Kidney (tissue), 14 donors: ENCODE results near the gene TMEM44. TPM values are rescaled to one million over a fixed set of nuclear protein-coding genes. Genes with fewer than 3 reads are reported as not detected.

Experiments used
- DNase-seq, 5 donors: peaks; one replicate each; pipeline ENCODE4 v3.0.0-alpha.2; 2013 to 2020
- FAIRE-seq: peaks from 2 replicates; lab custom pipeline; 2012; peaks lifted over from hg19 to GRCh38; lab: Jason Lieb, UNC
- H3K27ac ChIP-seq, 2 donors: one replicate each; pipeline ENCODE4 v1.7.0; 2013; ENCODE audit warnings: low read depth in 2 of 2, low read length in 2 of 2, inconsistent platforms in 1 of 2
- H3K27me3 ChIP-seq: one replicate; pipeline ENCODE4 v1.7.1; 2013; ENCODE audit warnings: low read length, inconsistent platforms; ENCODE audit not compliant: control insufficient read depth, insufficient read depth
- H3K36me3 ChIP-seq, 3 donors: one replicate each; pipeline versions ENCODE4 v1.7.0 to v1.7.1; 2013; ENCODE audit warnings: low read length in 3 of 3, control low read depth in 1 of 3, inconsistent platforms in 1 of 3; ENCODE audit not compliant: insufficient read depth in 3 of 3, control insufficient read depth in 2 of 3
- H3K4me1 ChIP-seq, 3 donors: one replicate each; pipeline versions ENCODE4 v1.7.0 to v1.7.1; 2013; ENCODE audit warnings: low read length in 3 of 3, inconsistent platforms in 1 of 3, low read depth in 1 of 3; ENCODE audit not compliant: control insufficient read depth in 2 of 3, insufficient read depth in 2 of 3
- H3K4me3 ChIP-seq, 3 donors: one replicate each; pipeline versions ENCODE4 v1.7.0 to v1.8.1; 2013; ENCODE audit warnings: low read length in 3 of 3, control low read depth in 1 of 3, inconsistent platforms in 1 of 3
- H3K9ac ChIP-seq, 3 donors: one replicate each; pipeline versions ENCODE4 v1.7.0 to v1.7.1; 2013; ENCODE audit warnings: low read length in 3 of 3, control low read depth in 1 of 3, inconsistent platforms in 1 of 3
- H3K9me3 ChIP-seq, 3 donors: one replicate each; pipeline versions ENCODE4 v1.7.0 to v1.7.1; 2013; ENCODE audit warnings: low read length in 3 of 3, control low read depth in 1 of 3, inconsistent platforms in 1 of 3; ENCODE audit not compliant: control insufficient read depth in 2 of 3, insufficient read depth in 1 of 3
- intact Hi-C: fragments of 100-400 bp; cut with DNase I; formaldehyde crosslinking; loops from one replicate; pipeline ENCODE4 v1.11.1; 2022
- polyA plus RNA-seq: library from polyadenylated mRNA; stranded (reverse); fragments of 350-450 nt; fragmentation: Illumina TruSeq; extraction: RNeasy Lipid Tissue Mini Kit (QIAGEN cat#74804); gene quantifications from one replicate; pipeline ENCODE4 v1.2.3, GENCODE V29; 2014; ENCODE audit warnings: low read depth, low replicate concordance; ENCODE audit not compliant: insufficient read depth
- total RNA-seq: library from RNA; stranded (reverse); fragmentation: NEBNext Ultra II Directional; extraction: Animal tissue kit (Norgen Biotek cat#: 25700); gene quantifications from one replicate; pipeline ENCODE4 v1.2.1, GENCODE V29; 2021
- TF ChIP-seq, protein P1 (sequence below): IDR thresholded peaks from 3 replicates; pipeline ENCODE4 v1.5.1; 2012; ENCODE audit warnings: mild to moderate bottlenecking, moderate library complexity, borderline replicate concordance; ENCODE audit not compliant: insufficient read depth; ENCODE audit errors: extremely low read depth
- donor health status: control.
- donor health status: control.
- donor health status: control.
- donor health status: control.
- donor health status: control.
- donor health status: DM: yes; HTN: yes; CAD: no.
- donor health status: Normal renal cell carcinoma (clear cell type).

The TMEM44 gene
- total and polyA plus RNA-seq, 2 donors from 2014 or later: 7.0 to 15.7 TPM

DNA sequence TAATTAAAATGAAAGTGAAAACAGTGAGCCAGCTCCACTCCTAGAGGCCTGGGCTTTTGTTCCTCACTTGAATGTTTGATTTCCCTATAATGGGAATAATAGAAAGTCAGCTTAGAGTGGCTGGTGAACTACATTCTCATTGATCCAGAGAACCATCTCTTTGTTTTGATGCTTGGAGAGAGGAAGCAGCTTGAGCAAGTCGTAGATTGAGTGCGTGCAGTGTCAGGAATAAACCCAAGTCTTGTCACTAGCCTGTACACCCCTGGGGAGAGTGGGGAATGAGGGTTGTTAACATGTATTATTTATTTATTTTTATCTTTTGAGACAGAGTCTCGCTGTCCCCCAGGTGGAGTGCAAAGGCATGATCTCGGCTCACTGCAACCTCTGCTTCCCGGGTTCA is 39.7 kb upstream of the TMEM44 start:
- Histone ChIP-seq H3K27me3 (no peaks in the 10 kb centered on the region), H3K9me3 (no peaks in the 10 kb centered on the region), H3K27ac (peak overlapping the region; percentile 89 to 90), H3K4me1 (peaks cover 0 to 11% (median 8%) of the 10 kb centered on the region in 3 donors), H3K36me3 (peaks cover 0 to 11% (median 2%) of the 10 kb centered on the region in 3 donors), H3K9ac (peak overlapping the region; percentile 13 to 72 (median 69)), H3K4me3 (peak overlapping the region; percentile 78 to 90 (median 88))
- TF ChIP-seq, protein P1, sequence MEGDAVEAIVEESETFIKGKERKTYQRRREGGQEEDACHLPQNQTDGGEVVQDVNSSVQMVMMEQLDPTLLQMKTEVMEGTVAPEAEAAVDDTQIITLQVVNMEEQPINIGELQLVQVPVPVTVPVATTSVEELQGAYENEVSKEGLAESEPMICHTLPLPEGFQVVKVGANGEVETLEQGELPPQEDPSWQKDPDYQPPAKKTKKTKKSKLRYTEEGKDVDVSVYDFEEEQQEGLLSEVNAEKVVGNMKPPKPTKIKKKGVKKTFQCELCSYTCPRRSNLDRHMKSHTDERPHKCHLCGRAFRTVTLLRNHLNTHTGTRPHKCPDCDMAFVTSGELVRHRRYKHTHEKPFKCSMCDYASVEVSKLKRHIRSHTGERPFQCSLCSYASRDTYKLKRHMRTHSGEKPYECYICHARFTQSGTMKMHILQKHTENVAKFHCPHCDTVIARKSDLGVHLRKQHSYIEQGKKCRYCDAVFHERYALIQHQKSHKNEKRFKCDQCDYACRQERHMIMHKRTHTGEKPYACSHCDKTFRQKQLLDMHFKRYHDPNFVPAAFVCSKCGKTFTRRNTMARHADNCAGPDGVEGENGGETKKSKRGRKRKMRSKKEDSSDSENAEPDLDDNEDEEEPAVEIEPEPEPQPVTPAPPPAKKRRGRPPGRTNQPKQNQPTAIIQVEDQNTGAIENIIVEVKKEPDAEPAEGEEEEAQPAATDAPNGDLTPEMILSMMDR: no peak
- DNase-seq (peak in 1 of 5 donors; percentile 34), FAIRE-seq (no peak)
- intact Hi-C loops: no loop called here

DNA sequence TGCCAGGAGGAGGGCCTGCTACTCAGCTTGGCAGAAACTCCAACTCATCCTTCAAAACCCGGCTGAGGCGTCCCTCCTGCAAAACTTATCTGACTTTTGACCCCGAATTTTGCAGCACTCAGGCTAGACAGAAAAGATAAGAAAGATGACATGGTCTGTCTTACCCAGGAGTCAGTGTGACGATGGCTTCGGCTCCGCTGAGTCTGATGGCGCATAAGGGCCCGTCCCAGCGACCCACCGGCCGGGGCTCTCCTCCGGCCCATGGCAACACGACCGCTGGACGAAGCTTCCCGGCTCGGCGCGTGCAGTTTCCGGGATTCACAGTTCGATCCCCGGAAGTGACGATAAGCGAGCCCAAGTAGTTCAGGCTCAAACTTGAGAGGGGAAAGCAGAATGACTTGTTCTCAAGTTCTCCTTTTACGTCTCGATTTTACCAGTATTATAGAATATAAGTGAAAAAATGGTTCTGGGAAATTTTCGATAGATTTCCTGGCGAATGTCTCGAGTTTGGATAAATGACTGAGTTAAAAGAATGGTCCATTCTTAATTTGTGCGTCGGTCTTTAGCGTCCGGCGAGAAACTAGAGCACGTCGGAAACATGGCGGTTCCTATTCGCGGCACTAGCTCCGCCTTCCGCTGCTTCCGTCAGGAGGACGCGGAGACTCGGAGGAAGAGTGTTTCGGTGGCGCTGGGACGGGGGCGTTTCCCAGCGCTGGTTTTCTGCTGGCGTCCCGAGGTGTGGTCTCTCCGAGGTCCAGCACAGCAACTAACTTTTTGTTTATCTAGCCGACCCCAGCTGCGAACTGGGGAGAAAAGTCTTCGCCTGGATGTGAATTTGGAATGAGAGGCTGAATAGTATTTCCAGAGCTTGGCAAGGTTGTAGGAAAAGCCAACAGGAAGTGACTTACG is 38.9 kb upstream of the TMEM44 start, which contains the start of gene LSG1:
Gene LSG1 (minus strand): TSS at position 292 of the 909 bp plus-strand sequence. CDS start 29 bp downstream, at position 263.
- no peak for FAIRE-seq
- intact Hi-C loops: no loop called here
- DNase-seq: peak; percentile 95 to 98 (median 97)

DNA sequence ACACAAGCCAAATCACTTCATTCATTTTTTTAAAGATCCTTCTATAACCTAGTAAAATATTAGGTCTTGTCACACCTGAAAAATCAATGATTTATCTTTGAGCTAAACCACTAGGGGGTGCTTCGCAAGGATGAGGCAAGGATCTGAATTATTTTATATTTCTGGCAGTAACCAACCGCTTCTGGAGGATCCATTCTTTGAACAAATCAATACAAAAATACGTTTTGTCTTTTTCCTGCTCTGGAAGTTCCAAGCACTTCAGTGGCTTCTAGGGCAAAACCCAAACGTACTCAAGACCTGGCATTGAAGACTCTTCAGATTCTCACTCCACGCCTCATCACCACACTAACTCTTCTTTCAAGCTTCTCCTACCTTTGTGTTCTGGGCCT is 38.3 kb upstream of the TMEM44 start:
- TF ChIP-seq, protein P1: peak; percentile 52
- Histone ChIP-seq H3K9ac (peak overlapping the region; percentile 69 to 77 (median 72)), H3K27me3 (no peaks in the 10 kb centered on the region), H3K4me1 (peaks cover 0 to 11% (median 8%) of the 10 kb centered on the region in 3 donors), H3K4me3 (peak overlapping the region; percentile 78 to 90 (median 88)), H3K9me3 (no peaks in the 10 kb centered on the region), H3K27ac (peak overlapping the region; percentile 89 to 90), H3K36me3 (peaks cover 0 to 11% (median 5%) of the 10 kb centered on the region in 3 donors)
- intact Hi-C loops: no loop called here
- peak in 2 of 5 donors; percentile 43 to 54 for DNase-seq
- FAIRE-seq: no peak

More for the DNA sequence above, 38.9 kb upstream of the TMEM44 start, which contains the start of gene LSG1:
- no peaks in the 10 kb centered on the region for H3K27me3 ChIP-seq
- TF ChIP-seq, protein P1: peak; percentile 14
- peaks cover 0 to 11% (median 8%) of the 10 kb centered on the region in 3 donors for H3K4me1 ChIP-seq
- H3K9me3 ChIP-seq: no peaks in the 10 kb centered on the region
- peak within 1 kb of the TSS; percentile 78 to 90 (median 88) for H3K4me3 ChIP-seq
- peak within 1 kb of the TSS; percentile 69 to 77 (median 72) for H3K9ac ChIP-seq
- peaks cover 0 to 11% (median 2%) of the 10 kb centered on the region in 3 donors for H3K36me3 ChIP-seq
- H3K27ac ChIP-seq: peak within 1 kb of the TSS; percentile 89 to 90
